NCI-H2227 treated with DMSO at 0.1 percent for 48 hours (cell line): ENCODE data around the gene SEC22C.
A peak's percentile ranks its signal among the peaks of the same experiment; 100 is the strongest.
"Not testable (repeated sequence)": the region's sequence is repeated elsewhere in the genome, so short reads cannot be mapped to it uniquely, and the experiment has no call there.

Source experiments
- DNase-seq: peaks from one replicate; lab custom pipeline; 2025; lab: John Stamatoyannopoulos, UW

The SEC22C gene

GRCh38 chr3:42581709-42582473 is at the start of gene SEC22C:
Gene SEC22C (minus strand): TSS chr3:42581967. CDS start chr3:42569046, 12,921 bp downstream.
- peak; percentile 81 for DNase-seq

GRCh38 chr3:42613462-42613861 is 31.7 kb upstream of the SEC22C start:
- DNase-seq: no peak

GRCh38 chr3:42612928-42613327 is 31.2 kb upstream of the SEC22C start:
- DNase-seq: no peak

GRCh38 chr3:42612217-42612616 is 30.4 kb upstream of the SEC22C start:
- no peak for DNase-seq

GRCh38 chr3:42610976-42611375 is 29.2 kb upstream of the SEC22C start:
- DNase-seq: no peak

GRCh38 chr3:42608581-42608980 is 26.8 kb upstream of the SEC22C start:
- DNase-seq: no peak

- DNase-seq: no peak
Measured at GRCh38 chr3:42605546-42606173, 23.9 kb upstream of the SEC22C start.

GRCh38 chr3:42602961-42603360 is 21.2 kb upstream of the SEC22C start:
- no peak for DNase-seq

GRCh38 chr3:42601896-42602581 is 20.3 kb upstream of the SEC22C start:
- DNase-seq: no peak

- peak; percentile 24 for DNase-seq
Measured at GRCh38 chr3:42600958-42601675, 19.4 kb upstream of the SEC22C start.

GRCh38 chr3:42600111-42600957 is 18.6 kb upstream of the SEC22C start, which contains the start of gene NKTR:
Gene NKTR (plus strand): TSS chr3:42600686. CDS start chr3:42601007, 321 bp downstream.
- DNase-seq: peak; percentile 97

GRCh38 chr3:42597098-42597497 is 15.3 kb upstream of the SEC22C start:
- not testable (repeated sequence) for DNase-seq

- no peak for DNase-seq
Measured at GRCh38 chr3:42595682-42596081, 13.9 kb upstream of the SEC22C start.

- no peak for DNase-seq
Measured at GRCh38 chr3:42593635-42594034, 11.9 kb upstream of the SEC22C start.

GRCh38 chr3:42591811-42592210 is 10.0 kb upstream of the SEC22C start:
- no peak for DNase-seq

- DNase-seq: no peak
Measured at GRCh38 chr3:42590989-42591756, 9.4 kb upstream of the SEC22C start.

- no peak for DNase-seq
Measured at GRCh38 chr3:42589382-42590109, 7.8 kb upstream of the SEC22C start.

GRCh38 chr3:42588625-42589024 is 6.9 kb upstream of the SEC22C start:
- no peak for DNase-seq

GRCh38 chr3:42582474-42583070 is 805 bp upstream of the SEC22C start:
- DNase-seq: no peak

- no peak for DNase-seq
Measured at GRCh38 chr3:42581400-42581708, 413 bp downstream of the SEC22C start.
